Measurements from ENCODE around the gene CCT4.

The CCT4 gene

DNA sequence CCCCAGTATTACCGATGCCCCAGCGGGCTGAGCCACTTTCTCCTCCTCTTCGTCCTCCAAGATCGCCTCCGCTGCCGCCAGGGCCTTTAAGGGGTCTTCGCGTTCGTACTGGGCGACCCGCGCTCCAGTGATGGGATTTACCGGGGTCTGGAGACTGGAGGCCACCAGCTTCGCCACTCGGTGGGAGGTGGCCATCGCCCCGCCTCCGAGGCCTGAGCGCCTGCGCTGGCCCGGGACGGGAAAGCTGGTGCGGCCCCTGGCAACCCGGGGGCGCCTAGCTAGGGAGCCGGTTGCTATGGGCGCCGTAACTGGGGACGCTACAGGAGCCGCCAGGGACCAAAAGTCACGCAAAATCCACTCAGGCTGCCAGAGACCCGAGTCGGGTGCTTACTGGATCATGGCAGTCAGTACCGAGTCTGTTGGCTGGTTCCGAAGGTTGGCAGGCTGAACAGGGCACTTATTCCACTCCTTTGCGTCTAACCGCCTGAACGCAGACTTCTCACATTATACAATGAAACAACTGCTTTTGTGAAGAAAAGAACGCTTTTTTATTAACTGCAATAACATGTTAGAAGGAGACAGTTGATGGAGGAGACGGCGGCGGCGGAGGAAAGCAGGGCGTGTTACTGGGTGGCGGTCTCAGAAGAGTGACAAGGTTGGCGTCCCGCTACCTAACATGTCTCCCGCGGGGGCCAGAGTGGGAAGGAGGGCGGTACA is 34.5 kb downstream of the CCT4 start, which contains the start of gene FAM161A (continued):
- TF ChIP-seq ZNF558 (tag by site-specific recombination; IDR thresholded peaks at IDR 0.05), result no peak
- TF ChIP-seq, protein P1, sequence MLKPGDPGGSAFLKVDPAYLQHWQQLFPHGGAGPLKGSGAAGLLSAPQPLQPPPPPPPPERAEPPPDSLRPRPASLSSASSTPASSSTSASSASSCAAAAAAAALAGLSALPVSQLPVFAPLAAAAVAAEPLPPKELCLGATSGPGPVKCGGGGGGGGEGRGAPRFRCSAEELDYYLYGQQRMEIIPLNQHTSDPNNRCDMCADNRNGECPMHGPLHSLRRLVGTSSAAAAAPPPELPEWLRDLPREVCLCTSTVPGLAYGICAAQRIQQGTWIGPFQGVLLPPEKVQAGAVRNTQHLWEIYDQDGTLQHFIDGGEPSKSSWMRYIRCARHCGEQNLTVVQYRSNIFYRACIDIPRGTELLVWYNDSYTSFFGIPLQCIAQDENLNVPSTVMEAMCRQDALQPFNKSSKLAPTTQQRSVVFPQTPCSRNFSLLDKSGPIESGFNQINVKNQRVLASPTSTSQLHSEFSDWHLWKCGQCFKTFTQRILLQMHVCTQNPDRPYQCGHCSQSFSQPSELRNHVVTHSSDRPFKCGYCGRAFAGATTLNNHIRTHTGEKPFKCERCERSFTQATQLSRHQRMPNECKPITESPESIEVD (tag by site-specific recombination; IDR thresholded peaks at IDR 0.05), result no peak
- TF ChIP-seq, protein P2, sequence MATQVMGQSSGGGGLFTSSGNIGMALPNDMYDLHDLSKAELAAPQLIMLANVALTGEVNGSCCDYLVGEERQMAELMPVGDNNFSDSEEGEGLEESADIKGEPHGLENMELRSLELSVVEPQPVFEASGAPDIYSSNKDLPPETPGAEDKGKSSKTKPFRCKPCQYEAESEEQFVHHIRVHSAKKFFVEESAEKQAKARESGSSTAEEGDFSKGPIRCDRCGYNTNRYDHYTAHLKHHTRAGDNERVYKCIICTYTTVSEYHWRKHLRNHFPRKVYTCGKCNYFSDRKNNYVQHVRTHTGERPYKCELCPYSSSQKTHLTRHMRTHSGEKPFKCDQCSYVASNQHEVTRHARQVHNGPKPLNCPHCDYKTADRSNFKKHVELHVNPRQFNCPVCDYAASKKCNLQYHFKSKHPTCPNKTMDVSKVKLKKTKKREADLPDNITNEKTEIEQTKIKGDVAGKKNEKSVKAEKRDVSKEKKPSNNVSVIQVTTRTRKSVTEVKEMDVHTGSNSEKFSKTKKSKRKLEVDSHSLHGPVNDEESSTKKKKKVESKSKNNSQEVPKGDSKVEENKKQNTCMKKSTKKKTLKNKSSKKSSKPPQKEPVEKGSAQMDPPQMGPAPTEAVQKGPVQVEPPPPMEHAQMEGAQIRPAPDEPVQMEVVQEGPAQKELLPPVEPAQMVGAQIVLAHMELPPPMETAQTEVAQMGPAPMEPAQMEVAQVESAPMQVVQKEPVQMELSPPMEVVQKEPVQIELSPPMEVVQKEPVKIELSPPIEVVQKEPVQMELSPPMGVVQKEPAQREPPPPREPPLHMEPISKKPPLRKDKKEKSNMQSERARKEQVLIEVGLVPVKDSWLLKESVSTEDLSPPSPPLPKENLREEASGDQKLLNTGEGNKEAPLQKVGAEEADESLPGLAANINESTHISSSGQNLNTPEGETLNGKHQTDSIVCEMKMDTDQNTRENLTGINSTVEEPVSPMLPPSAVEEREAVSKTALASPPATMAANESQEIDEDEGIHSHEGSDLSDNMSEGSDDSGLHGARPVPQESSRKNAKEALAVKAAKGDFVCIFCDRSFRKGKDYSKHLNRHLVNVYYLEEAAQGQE (tag by site-specific recombination; IDR thresholded peaks at IDR 0.05), result no peak
- peak; percentile 29; the same call in 1 of the 2 replicates for TF ChIP-seq KLF1 (tag by site-specific recombination; IDR thresholded peaks at IDR 0.05)
- TF ChIP-seq, protein P3, sequence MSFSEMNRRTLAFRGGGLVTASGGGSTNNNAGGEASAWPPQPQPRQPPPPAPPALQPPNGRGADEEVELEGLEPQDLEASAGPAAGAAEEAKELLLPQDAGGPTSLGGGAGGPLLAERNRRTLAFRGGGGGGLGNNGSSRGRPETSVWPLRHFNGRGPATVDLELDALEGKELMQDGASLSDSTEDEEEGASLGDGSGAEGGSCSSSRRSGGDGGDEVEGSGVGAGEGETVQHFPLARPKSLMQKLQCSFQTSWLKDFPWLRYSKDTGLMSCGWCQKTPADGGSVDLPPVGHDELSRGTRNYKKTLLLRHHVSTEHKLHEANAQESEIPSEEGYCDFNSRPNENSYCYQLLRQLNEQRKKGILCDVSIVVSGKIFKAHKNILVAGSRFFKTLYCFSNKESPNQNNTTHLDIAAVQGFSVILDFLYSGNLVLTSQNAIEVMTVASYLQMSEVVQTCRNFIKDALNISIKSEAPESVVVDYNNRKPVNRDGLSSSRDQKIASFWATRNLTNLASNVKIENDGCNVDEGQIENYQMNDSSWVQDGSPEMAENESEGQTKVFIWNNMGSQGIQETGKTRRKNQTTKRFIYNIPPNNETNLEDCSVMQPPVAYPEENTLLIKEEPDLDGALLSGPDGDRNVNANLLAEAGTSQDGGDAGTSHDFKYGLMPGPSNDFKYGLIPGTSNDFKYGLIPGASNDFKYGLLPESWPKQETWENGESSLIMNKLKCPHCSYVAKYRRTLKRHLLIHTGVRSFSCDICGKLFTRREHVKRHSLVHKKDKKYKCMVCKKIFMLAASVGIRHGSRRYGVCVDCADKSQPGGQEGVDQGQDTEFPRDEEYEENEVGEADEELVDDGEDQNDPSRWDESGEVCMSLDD (tag by site-specific recombination; IDR thresholded peaks at IDR 0.05), result no peak
- no peak for TF ChIP-seq ZNF221 (tag by site-specific recombination; IDR thresholded peaks at IDR 0.05; ENCODE audit: borderline replicate concordance)
- no peak; the same call in 1 of the 2 replicates for TF ChIP-seq HOXC10 (CRISPR knock-in tag; IDR thresholded peaks at IDR 0.05)
- TF ChIP-seq ZNF2 (tag by site-specific recombination; IDR thresholded peaks at IDR 0.05), result no peak
- TF ChIP-seq ZNF248 (tag by site-specific recombination; IDR thresholded peaks at IDR 0.05), result no peak
- TF ChIP-seq ZNF341 (tag by site-specific recombination; IDR thresholded peaks at IDR 0.05; ENCODE audit: low read depth), result peak; percentile 66; the same call in 1 of the 2 replicates
- TF ChIP-seq, protein P4, sequence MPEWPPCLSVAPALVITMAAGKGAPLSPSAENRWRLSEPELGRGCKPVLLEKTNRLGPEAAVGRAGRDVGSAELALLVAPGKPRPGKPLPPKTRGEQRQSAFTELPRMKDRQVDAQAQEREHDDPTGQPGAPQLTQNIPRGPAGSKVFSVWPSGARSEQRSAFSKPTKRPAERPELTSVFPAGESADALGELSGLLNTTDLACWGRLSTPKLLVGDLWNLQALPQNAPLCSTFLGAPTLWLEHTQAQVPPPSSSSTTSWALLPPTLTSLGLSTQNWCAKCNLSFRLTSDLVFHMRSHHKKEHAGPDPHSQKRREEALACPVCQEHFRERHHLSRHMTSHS (tag by site-specific recombination; IDR thresholded peaks at IDR 0.05), result no peak
- no peak for TF ChIP-seq ZNF266 (tag by site-specific recombination; IDR thresholded peaks at IDR 0.05; ENCODE audit: low read depth)
- TF ChIP-seq ZSCAN16 (tag by site-specific recombination; IDR thresholded peaks at IDR 0.05), result no peak
- TF ChIP-seq ZSCAN23 (tag by site-specific recombination; IDR thresholded peaks at IDR 0.05), result no peak
- TF ChIP-seq, protein P5, sequence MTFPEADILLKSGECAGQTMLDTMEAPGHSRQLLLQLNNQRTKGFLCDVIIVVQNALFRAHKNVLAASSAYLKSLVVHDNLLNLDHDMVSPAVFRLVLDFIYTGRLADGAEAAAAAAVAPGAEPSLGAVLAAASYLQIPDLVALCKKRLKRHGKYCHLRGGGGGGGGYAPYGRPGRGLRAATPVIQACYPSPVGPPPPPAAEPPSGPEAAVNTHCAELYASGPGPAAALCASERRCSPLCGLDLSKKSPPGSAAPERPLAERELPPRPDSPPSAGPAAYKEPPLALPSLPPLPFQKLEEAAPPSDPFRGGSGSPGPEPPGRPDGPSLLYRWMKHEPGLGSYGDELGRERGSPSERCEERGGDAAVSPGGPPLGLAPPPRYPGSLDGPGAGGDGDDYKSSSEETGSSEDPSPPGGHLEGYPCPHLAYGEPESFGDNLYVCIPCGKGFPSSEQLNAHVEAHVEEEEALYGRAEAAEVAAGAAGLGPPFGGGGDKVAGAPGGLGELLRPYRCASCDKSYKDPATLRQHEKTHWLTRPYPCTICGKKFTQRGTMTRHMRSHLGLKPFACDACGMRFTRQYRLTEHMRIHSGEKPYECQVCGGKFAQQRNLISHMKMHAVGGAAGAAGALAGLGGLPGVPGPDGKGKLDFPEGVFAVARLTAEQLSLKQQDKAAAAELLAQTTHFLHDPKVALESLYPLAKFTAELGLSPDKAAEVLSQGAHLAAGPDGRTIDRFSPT (tag by site-specific recombination; IDR thresholded peaks at IDR 0.05), result peak; percentile 86
- TF ChIP-seq, protein P6, sequence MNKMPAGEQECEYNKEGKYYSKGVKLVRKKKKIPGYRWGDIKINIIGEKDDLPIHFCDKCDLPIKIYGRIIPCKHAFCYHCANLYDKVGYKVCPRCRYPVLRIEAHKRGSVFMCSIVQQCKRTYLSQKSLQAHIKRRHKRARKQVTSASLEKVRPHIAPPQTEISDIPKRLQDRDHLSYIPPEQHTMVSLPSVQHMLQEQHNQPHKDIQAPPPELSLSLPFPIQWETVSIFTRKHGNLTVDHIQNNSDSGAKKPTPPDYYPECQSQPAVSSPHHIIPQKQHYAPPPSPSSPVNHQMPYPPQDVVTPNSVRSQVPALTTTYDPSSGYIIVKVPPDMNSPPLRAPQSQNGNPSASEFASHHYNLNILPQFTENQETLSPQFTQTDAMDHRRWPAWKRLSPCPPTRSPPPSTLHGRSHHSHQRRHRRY (tag by site-specific recombination; IDR thresholded peaks at IDR 0.05), result no peak
- TF ChIP-seq KLF8 (tag by site-specific recombination; IDR thresholded peaks at IDR 0.05), result peak; percentile 35; the same call in 1 of the 2 replicates
- TF ChIP-seq, protein P7, sequence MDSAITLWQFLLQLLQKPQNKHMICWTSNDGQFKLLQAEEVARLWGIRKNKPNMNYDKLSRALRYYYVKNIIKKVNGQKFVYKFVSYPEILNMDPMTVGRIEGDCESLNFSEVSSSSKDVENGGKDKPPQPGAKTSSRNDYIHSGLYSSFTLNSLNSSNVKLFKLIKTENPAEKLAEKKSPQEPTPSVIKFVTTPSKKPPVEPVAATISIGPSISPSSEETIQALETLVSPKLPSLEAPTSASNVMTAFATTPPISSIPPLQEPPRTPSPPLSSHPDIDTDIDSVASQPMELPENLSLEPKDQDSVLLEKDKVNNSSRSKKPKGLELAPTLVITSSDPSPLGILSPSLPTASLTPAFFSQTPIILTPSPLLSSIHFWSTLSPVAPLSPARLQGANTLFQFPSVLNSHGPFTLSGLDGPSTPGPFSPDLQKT (IDR thresholded peaks at IDR 0.05; ENCODE audit: borderline replicate concordance, low read depth, low read length), result no peak
- no peak for TF ChIP-seq TRIM28 (IDR thresholded peaks at IDR 0.05; ENCODE audit: borderline replicate concordance, low read length)
- TF ChIP-seq, protein P8, sequence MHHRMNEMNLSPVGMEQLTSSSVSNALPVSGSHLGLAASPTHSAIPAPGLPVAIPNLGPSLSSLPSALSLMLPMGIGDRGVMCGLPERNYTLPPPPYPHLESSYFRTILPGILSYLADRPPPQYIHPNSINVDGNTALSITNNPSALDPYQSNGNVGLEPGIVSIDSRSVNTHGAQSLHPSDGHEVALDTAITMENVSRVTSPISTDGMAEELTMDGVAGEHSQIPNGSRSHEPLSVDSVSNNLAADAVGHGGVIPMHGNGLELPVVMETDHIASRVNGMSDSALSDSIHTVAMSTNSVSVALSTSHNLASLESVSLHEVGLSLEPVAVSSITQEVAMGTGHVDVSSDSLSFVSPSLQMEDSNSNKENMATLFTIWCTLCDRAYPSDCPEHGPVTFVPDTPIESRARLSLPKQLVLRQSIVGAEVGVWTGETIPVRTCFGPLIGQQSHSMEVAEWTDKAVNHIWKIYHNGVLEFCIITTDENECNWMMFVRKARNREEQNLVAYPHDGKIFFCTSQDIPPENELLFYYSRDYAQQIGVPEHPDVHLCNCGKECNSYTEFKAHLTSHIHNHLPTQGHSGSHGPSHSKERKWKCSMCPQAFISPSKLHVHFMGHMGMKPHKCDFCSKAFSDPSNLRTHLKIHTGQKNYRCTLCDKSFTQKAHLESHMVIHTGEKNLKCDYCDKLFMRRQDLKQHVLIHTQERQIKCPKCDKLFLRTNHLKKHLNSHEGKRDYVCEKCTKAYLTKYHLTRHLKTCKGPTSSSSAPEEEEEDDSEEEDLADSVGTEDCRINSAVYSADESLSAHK (tag by site-specific recombination; IDR thresholded peaks at IDR 0.05), result no peak
- TF ChIP-seq ZFP69B (tag by site-specific recombination; IDR thresholded peaks at IDR 0.05), result no peak
- TF ChIP-seq ZNF24 (tag by site-specific recombination; IDR thresholded peaks at IDR 0.05), result no peak
- TF ChIP-seq ZFP37 (tag by site-specific recombination; IDR thresholded peaks at IDR 0.05), result 0 out of 2 replicates have a peak, but pooled peaks have one; percentile 22

Data from HEK293 (cell line).